Stimulated activated naive B cell treated with anti-CD40 and anti-IgM and Interleukin-4, amounts not matched to agents 10 μg/mL and 1 μg/mL and 100 μg/mL, for 72 hours (primary cell): ENCODE results near the gene PLA2G4D.

Source experiments
- ATAC-seq, 2 donors: fragments of 150-1000 bp; cut with Tn5 transposase; replicated peaks; 2 replicates each; pipeline ENCODE4 v1.10.0; 2021; ENCODE audit warnings: moderate library complexity in 1 of 2
- DNase-seq: peaks from one replicate; pipeline ENCODE4 v3.0.0; 2021
- H3K27ac Mint-ChIP-seq: one replicate; pipeline ENCODE4 v1.8.0; 2022; ENCODE audit warnings: mild to moderate bottlenecking, mixed read lengths
- H3K27me3 Mint-ChIP-seq, 2 donors: one replicate each; pipeline ENCODE4 v1.8.0; 2022; ENCODE audit warnings: mixed read lengths in 2 of 2
- H3K36me3 Mint-ChIP-seq, 2 donors: one replicate each; pipeline ENCODE4 v1.8.0; 2022; ENCODE audit warnings: mixed read lengths in 2 of 2, mild to moderate bottlenecking in 1 of 2
- H3K4me1 Mint-ChIP-seq, 2 donors: one replicate each; pipeline ENCODE4 v1.8.0; 2022; ENCODE audit warnings: mixed read lengths in 2 of 2, mild to moderate bottlenecking in 1 of 2
- H3K4me3 Mint-ChIP-seq, 2 donors: one replicate each; pipeline ENCODE4 v1.8.0; 2022; ENCODE audit warnings: mild to moderate bottlenecking in 2 of 2, mixed read lengths in 2 of 2, moderate library complexity in 1 of 2
- H3K9me3 Mint-ChIP-seq, 2 donors: one replicate each; pipeline ENCODE4 v1.8.0; 2022; ENCODE audit warnings: mixed read lengths in 2 of 2, mild to moderate bottlenecking in 1 of 2

Gene PLA2G4D

DNA sequence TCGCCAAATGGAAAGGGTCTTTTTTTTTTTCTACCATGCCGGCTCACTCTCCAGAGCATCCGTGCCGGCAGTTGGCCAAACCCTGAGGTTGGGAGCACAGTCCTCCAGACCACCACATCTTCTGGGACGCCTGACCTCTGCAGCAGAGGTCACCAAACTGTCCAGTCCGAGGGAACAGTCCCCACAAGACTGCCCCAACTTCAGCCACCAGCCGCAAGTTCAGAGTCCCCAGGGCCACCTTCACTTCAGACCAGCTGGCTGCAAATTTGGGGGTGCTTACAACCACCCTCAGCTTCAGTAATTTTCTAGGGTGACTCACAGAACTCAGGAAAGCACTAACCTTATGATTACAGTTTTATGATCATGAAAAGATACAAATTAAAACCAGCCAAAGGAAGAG, 28.9 kb downstream of the PLA2G4D start:
- Mint-ChIP-seq H3K27me3 (peaks cover 31 to 35% of the 10 kb centered on the region in 2 donors), H3K9me3 (peaks cover 5 to 7% of the 10 kb centered on the region in 2 donors), H3K27ac (no peak overlapping the region), H3K4me3 (no peak overlapping the region), H3K4me1 (peaks cover 0 to 2% of the 10 kb centered on the region in 2 donors), H3K36me3 (peaks cover 0 to 4% of the 10 kb centered on the region in 2 donors)
- no peak for ATAC-seq
- DNase-seq, result no peak

DNA sequence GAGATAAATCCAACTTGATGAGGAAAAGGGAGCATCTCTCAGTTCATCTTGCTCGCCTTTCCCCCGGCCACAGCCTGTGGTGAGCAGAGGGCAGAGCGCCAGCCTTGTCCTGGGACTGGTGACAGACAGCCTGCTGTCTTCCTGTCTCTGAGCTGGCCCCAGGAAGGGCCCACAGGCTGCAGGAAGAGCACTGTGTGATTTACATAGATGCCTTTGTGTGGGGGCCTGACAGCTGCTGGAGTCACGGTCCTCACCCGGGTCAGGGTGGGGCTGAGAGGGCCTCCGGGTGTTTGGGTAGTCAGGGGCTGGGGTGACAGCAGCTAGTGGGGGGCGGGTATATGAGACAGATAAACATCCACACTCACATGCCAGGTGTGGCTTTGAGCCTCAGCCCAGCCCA, 29.3 kb downstream of the PLA2G4D start:
- DNase-seq (no peak), ATAC-seq (no peak)
- Mint-ChIP-seq H3K9me3 (peaks cover 5 to 7% of the 10 kb centered on the region in 2 donors), H3K4me1 (peaks cover 0 to 2% of the 10 kb centered on the region in 2 donors), H3K4me3 (no peak overlapping the region), H3K27me3 (peaks cover 31 to 36% of the 10 kb centered on the region in 2 donors), H3K27ac (no peak overlapping the region), H3K36me3 (peaks cover 0 to 4% of the 10 kb centered on the region in 2 donors)

DNA sequence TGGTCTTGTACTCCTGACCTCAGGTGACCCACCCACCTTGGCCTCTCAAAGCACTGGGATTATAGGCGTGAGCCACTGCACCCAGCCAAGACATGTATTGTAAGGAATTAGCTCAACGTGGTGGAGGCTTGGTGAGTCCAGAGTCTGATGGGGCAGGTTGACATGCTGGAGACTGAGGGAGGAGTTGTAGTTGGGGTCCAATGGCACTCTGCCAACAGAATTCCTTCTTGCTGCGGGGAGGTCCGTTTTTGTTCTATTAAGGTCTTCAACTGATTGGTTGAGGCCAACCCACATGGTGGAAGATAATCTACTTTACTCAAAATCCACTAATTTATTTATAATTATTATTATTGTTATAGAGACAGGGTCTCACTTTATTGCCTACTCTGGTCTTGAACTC, 30.1 kb downstream of the PLA2G4D start:
- ATAC-seq, result no peak

DNA sequence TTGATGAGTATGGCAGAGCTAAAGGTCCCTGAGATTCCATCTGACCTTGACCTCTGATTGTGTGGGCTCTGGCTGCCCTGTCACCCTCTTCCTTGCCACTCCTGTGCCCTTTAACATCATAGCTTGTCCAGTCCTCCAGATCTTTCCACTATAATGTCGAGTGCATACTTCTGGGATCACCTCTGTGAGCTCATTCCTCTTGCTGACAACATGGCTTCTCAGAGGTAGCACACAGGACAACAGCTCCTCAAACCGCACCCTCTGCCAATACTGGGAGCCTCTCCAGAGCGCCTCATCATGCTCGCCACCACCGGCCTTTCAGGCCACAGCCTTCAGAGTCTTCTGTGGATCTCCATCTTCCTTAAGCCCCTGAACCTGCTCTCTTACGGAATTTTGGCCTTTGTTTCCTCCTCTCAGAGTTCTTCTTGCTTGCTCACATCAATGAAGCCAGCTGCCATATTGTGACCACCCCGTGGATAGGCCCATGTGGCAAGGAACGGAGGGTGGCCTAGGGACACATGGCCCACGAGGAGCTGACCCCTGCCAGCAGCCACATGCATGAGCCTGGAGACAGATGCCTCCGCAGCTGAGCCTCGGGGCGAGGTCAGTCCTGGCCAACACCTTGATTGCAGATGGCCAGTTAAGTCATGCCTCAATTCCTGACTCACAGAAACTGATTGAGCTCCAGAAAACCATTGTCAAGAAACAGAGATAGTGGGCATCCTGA, 31.1 kb downstream of the PLA2G4D start:
- H3K27me3 Mint-ChIP-seq, result peaks cover 27 to 35% of the 10 kb centered on the region in 2 donors

More for the DNA sequence above, 30.1 kb downstream of the PLA2G4D start:
- Mint-ChIP-seq H3K4me3 (no peak overlapping the region), H3K36me3 (peaks cover 0 to 4% of the 10 kb centered on the region in 2 donors), H3K27ac (no peak overlapping the region), H3K4me1 (peaks cover 0 to 2% of the 10 kb centered on the region in 2 donors), H3K9me3 (peaks cover 5 to 7% of the 10 kb centered on the region in 2 donors), H3K27me3 (peaks cover 28 to 35% of the 10 kb centered on the region in 2 donors)
- DNase-seq, result no peak

DNA sequence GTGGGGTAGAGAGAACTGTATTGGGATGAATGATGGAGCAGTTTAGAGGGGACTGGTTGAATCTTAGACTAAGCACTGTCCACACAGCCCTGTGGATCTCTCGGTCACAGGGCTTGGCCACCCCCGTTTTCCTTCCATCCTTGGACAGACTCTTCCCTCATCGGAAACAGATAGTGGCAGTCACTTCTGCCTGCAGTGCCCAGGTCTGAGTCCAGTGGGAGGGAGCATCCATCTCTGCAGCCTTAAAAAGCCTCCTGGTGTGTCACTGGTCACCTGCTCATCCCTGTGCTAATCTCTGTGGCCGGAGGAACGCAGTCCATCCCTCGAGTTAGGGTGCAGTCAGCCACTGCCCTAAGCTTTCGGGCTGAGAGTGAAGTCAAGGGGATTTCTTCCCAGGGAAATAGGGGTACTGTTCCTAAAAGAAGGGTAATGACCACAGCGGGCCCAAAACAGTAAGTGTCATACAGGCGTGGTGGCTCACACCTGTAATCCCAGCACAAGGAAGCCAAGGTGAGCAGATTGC, 32.0 kb downstream of the PLA2G4D start:
- Mint-ChIP-seq H3K4me3 (no peak overlapping the region), H3K27ac (no peak overlapping the region), H3K27me3 (peaks cover 36 to 40% of the 10 kb centered on the region in 2 donors), H3K9me3 (peaks cover under 1 to 3% of the 10 kb centered on the region in 2 donors), H3K36me3 (no peaks in the 10 kb centered on the region), H3K4me1 (peaks cover under 1 to 2% of the 10 kb centered on the region in 2 donors)
- DNase-seq, result no peak
- ATAC-seq, result no peak

More for the DNA sequence above, 31.1 kb downstream of the PLA2G4D start:
- peaks cover 0 to 2% of the 10 kb centered on the region in 2 donors for H3K4me1 Mint-ChIP-seq
- H3K27ac Mint-ChIP-seq, result no peak overlapping the region
- H3K4me3 Mint-ChIP-seq, result no peak overlapping the region
- peaks cover 0 to 4% of the 10 kb centered on the region in 2 donors for H3K36me3 Mint-ChIP-seq
- peaks cover 5 to 7% of the 10 kb centered on the region in 2 donors for H3K9me3 Mint-ChIP-seq
- ATAC-seq (no peak), DNase-seq (no peak)

DNA sequence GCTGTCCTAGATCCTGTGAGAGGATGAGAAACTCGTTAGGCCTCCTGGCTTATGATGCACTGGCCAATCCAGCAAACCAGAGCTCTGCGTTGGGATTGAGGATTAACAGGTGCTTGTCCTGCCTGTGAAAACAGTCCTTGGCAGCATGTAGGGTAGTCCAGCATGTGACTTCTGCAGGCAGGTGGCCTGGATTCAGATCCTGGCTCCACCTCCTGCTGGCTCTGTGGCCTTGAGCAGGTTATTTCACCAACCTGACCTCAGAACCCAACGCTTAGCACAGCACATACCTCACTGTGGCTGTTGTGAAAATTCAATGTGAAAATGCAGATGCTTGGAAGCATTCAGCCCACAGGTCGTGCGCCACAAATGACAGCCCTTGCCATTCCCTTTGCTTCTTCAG, 33.6 kb downstream of the PLA2G4D start:
- Mint-ChIP-seq H3K4me1 (peaks cover 8 to 10% of the 10 kb centered on the region in 2 donors), H3K36me3 (no peaks in the 10 kb centered on the region), H3K9me3 (no peaks in the 10 kb centered on the region), H3K4me3 (no peak overlapping the region), H3K27ac (no peak overlapping the region), H3K27me3 (peaks cover 42 to 44% of the 10 kb centered on the region in 2 donors)
- no peak for ATAC-seq
- no peak for DNase-seq

DNA sequence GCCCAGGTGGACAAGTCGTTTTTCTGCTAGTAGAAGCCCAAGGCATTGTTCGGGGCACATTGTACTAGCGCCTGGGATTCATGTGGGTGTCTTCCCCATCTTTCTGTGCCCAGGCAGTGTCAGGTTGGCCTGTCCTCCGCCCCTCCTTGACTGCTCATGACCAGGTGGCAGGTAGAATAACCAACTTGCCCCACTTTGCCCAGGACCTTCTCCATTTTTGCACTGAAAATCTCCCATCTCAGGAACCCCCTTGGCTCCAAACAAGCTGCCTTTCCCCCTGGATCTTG, 33.9 kb downstream of the PLA2G4D start:
- H3K36me3 Mint-ChIP-seq, result no peaks in the 10 kb centered on the region
- H3K27me3 Mint-ChIP-seq, result peaks cover 41 to 45% of the 10 kb centered on the region in 2 donors

DNA sequence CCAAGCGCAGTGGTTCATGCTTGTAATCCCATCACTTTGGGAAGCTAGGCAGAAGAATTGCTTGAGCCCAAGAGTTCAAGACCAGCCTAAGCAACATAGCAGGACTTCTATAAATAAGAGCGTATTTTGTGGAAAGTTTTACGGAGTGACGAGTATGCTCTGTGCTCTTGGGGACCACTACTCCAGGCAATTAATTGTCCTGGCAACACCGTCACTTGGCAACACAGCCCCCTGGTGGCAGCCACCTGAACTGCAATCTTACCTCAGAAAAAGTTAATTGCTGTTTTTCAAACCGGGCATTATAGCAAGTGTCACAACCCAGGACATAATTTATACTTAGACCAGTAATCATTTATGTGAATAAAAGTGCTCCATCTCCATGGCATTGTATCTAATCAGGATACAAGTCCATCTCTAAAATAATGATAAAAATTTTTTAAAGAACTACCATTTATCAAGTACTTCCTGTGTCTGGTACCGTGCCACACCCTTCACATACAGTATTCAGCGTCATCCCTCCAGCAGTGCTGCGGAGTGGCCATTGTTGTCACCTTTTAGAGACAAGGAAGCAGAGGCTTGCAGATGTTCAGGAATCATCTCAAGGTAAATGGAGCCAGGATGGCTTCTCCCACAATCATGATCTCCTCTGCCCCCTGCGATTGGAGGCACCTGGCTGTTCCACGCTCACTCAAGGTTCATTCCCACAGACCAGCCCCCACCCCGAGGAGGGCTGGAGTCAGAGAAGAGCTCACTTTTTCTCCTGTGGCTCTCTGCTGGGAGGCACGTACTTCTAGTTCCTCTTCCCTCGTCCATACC, 34.5 kb downstream of the PLA2G4D start:
- peaks cover 40 to 45% of the 10 kb centered on the region in 2 donors for H3K27me3 Mint-ChIP-seq
- peak; percentile 31 to 43 for ATAC-seq

More for the DNA sequence above, 33.9 kb downstream of the PLA2G4D start:
- no peak for DNase-seq
- H3K4me3 Mint-ChIP-seq, result no peak overlapping the region
- no peak overlapping the region for H3K27ac Mint-ChIP-seq
- peaks cover 8 to 10% of the 10 kb centered on the region in 2 donors for H3K4me1 Mint-ChIP-seq
- no peak for ATAC-seq
- no peaks in the 10 kb centered on the region for H3K9me3 Mint-ChIP-seq

DNA sequence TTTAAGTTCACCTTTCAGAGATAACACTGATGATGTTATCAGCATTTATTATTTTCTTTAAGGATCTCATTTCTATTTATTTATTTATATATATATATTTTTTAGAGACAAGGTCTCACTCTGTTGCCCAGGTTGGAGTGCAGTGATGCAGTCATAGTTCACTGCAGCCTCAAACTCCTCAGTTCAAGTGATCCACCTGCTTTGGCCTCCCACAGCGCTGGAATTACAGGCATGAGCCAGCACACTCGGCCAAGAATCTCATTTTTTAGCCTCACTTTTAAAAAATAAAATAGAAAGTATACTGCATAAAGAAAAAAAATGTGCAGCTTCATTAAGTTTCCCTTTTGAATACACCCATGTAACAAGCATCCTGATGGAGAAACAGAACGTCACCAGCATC, 35.6 kb downstream of the PLA2G4D start:
- peaks cover 37 to 39% of the 10 kb centered on the region in 2 donors for H3K27me3 Mint-ChIP-seq
- H3K4me1 Mint-ChIP-seq, result peaks cover 8 to 10% of the 10 kb centered on the region in 2 donors
- no peaks in the 10 kb centered on the region for H3K9me3 Mint-ChIP-seq
- DNase-seq (no peak), ATAC-seq (no peak)
- no peak overlapping the region for H3K4me3 Mint-ChIP-seq
- no peaks in the 10 kb centered on the region for H3K36me3 Mint-ChIP-seq
- no peak overlapping the region for H3K27ac Mint-ChIP-seq

More for the DNA sequence above, 34.5 kb downstream of the PLA2G4D start:
- Mint-ChIP-seq H3K9me3 (no peaks in the 10 kb centered on the region), H3K4me3 (no peak overlapping the region), H3K4me1 (peaks cover 8 to 10% of the 10 kb centered on the region in 2 donors), H3K27ac (no peak overlapping the region), H3K36me3 (no peaks in the 10 kb centered on the region)
- DNase-seq, result no peak

DNA sequence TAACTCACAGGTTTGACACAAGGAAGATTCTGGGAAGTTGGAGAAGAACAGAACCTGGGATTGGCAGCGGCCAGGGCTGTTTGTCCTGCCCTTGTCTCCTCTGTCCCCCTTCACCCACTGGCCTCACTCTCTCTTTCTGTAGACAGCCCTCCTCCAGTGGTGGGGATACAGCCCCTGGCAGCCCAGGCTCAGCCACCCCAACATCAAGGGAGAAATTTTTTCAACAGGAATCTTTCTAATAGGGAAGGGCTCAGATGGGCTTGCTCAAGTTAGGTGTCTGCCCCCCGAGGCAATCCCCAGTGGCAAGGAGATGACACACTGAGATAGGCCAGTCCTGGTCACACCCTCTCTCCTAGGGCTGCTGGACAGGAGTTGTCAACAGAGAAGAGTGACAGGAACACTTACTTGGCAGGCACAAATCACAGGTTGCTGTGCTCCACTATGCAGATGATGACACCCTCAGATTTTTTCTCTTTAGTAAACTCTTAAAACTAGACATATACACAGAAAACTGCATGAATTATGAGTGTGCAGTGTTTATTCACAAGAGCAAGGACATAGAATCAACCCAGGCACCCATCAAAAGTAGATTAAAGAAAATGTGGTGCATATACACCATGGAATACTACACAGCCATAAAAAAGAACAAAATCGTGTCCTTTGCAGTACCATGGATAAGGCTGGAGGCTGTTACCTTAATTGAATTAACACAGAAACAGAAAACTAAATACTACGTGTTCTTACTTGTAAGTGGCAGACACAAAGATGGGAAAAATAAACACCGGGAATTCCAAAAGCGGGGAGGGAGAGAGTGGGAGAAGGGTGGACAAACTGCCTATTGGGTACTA, 36.3 kb downstream of the PLA2G4D start:
- ATAC-seq, result no peak
- H3K9me3 Mint-ChIP-seq, result no peaks in the 10 kb centered on the region
- no peak overlapping the region for H3K27ac Mint-ChIP-seq
- H3K36me3 Mint-ChIP-seq, result no peaks in the 10 kb centered on the region
- H3K4me1 Mint-ChIP-seq, result peaks cover 8 to 10% of the 10 kb centered on the region in 2 donors
- no peak for DNase-seq
- H3K4me3 Mint-ChIP-seq, result no peak overlapping the region
- H3K27me3 Mint-ChIP-seq, result peaks cover 32 to 37% of the 10 kb centered on the region in 2 donors

DNA sequence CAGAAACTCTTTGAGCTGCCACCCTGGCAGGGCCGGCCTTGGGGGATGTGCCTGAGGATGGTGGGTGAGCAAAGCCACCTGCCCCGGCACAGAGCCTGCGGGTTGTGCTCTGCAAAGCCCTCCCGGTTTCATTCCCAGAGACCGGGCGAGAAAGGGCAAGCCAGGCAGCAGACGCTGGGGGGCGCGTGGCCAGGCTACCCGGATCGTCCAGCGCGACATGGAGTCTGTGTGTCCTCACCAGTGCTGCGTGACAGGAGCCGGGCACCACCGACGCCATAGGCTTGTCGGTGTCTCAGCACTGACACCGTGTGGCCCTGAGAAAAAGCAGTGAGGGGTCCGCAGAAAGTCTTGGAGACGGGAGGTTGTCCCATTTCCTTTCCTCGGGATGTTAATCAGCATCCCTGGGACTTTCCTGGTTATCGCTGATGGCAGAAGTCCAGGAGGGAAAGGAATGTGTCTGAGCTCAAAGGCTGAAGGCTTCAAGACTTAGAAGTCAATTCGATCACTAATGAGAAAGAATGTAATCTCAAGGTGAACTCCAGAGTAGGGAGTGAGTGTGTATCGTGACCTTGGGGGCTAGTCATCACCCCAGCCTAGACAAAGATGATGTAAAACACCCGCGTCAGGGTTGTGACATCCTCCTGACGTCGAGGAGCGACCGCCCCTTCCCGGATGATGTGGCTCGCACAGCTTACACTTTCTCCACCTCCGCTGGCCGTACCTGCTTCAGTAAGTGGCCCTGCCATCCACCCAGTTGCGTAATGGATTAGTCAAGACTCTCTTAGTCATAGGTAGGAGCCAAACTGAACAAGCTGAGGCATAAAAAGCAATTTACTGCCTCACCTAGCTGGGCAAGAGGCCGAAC, 37.2 kb downstream of the PLA2G4D start:
- Mint-ChIP-seq H3K36me3 (no peaks in the 10 kb centered on the region), H3K4me1 (peaks cover 8 to 10% of the 10 kb centered on the region in 2 donors), H3K9me3 (no peaks in the 10 kb centered on the region), H3K27ac (peak overlapping the region; percentile 27), H3K4me3 (peak overlapping the region; percentile 46 to 76), H3K27me3 (peaks cover 31 to 39% of the 10 kb centered on the region in 2 donors)
- ATAC-seq, result peak; percentile 87 to 93
- peak; percentile 35 for DNase-seq

DNA sequence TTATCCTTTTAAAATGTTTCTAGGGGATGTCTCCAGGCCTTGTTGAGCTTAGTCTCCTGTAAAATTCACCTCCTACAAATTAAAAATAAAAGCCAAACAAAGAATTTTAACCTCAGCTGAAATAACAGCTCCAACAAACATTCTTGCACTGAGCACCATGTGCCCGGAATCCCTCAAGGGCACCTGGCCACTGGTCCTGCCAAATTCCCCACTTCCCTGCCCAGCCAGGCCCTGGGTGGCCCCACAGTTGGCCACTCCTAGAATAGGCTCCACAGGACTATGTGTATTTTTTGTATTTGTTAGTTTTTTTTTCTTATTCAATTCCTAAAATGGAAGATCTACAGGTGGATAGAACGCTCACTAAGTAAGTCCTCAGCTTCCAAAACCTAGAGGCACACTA, 40.4 kb downstream of the PLA2G4D start:
- no peak overlapping the region for H3K4me3 Mint-ChIP-seq
- H3K9me3 Mint-ChIP-seq, result no peaks in the 10 kb centered on the region
- DNase-seq (no peak), ATAC-seq (no peak)
- H3K27me3 Mint-ChIP-seq, result peaks cover 30 to 39% of the 10 kb centered on the region in 2 donors
- H3K27ac Mint-ChIP-seq, result no peak overlapping the region
- H3K36me3 Mint-ChIP-seq, result no peaks in the 10 kb centered on the region
- peaks cover 8 to 10% of the 10 kb centered on the region in 2 donors for H3K4me1 Mint-ChIP-seq

DNA sequence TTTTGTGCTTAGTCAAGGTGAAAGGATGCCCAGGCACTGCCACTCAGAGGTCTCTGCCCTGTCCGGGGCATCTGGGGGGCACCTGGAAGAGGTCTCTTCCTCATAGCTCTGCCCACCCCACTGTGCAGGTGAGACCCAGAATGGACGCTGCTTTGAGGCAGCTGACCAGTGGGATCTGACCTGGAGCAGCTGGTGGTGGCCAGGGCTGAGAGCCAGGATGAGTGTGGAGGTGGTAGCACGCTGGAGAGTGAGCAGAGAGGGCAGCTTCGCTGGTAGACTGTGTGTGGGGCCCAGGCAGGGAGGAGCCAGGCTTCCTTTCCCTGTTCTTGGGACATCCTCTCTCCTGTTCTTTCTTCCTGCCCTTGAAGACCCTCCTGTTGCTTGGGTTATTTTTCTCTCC, 41.4 kb downstream of the PLA2G4D start:
- no peak overlapping the region for H3K27ac Mint-ChIP-seq
- peaks cover 28 to 34% of the 10 kb centered on the region in 2 donors for H3K27me3 Mint-ChIP-seq
- peaks cover 8 to 10% of the 10 kb centered on the region in 2 donors for H3K4me1 Mint-ChIP-seq
- DNase-seq (no peak), ATAC-seq (no peak)
- H3K9me3 Mint-ChIP-seq, result no peaks in the 10 kb centered on the region
- no peak overlapping the region for H3K4me3 Mint-ChIP-seq
- no peaks in the 10 kb centered on the region for H3K36me3 Mint-ChIP-seq
